Activated CD4-positive, alpha-beta T cell treated with anti-CD3 and anti-CD28 coated beads, Interleukin-2, amount 50 U/mL, for 16 hours (primary cell): ENCODE results near the gene ZEB2.

Experiments used
- DNase-seq: peaks from one replicate; pipeline ENCODE4 v3.0.0-alpha.2; 2020

Gene ZEB2

GRCh38 chr2:144446136-144446535 is 73.8 kb downstream of the ZEB2 start:
- no peak for DNase-seq

GRCh38 chr2:144445196-144445595 is 74.7 kb downstream of the ZEB2 start:
- no peak for DNase-seq

DNA sequence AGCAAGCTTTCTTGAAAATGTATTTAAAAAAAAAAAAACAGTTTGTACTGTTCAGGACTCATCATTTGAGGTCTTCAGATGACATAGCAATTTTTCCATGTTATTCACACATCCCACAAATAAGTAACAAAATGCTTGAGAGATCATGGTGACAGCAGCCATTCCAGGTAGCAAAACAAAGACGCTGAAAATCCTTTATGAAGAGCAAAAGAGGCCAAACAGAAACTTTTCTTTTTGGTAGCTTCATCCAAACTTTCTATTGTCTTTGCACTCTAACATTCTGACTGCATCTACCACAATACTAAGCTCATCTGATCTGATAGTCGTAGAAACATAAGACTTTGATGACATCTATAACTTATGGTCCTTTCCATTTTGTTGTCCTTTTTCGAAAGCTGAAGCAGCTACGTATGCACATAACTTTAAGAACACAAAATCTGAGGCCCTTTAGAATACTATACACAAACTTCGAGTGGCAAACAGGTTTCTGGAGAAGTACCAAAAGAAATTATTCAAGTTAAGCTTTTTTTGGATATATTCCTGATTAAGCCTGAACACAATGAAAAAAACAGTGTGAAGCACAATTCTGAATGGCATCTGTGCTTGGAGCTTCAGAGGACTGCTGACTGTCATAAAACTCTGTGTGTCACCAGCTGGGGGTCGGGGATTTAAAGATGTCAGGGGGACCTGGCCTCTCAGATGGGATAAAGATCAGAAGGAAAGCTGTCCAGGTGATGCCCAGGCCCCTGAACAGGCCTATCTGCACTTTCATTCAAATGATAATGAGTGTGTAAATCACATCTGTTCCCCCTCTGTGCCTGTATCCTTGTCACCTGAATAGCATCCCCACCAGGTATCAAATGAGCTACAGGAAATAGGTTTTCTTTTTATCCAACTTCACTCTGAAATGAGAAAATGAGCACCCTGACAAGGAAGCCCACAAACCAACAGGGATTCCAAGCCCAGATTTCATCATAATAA is 75.8 kb downstream of the ZEB2 start:
- no peak for DNase-seq

DNA sequence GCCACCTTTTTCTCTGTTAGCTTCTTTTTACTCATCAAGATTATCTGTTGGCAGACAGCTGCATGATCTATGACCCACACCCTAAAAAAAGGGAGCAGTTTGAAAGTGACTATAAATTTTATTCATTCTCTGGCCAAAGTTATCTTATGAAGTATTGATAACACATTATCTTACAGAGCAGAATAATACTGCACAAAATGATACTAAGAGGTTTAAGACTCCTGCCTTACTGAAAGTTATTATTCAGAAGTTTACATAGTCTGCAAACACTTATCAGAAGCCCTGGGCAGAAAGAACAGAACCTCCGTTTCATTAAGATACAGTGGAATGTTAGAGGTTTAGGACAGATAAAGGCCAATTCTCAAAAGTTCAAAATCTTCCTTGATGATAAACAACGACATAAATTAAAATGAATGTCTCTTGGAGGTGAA is 78.2 kb downstream of the ZEB2 start:
- no peak for DNase-seq

GRCh38 chr2:144439993-144440392 is 79.9 kb downstream of the ZEB2 start:
- no peak for DNase-seq

DNA sequence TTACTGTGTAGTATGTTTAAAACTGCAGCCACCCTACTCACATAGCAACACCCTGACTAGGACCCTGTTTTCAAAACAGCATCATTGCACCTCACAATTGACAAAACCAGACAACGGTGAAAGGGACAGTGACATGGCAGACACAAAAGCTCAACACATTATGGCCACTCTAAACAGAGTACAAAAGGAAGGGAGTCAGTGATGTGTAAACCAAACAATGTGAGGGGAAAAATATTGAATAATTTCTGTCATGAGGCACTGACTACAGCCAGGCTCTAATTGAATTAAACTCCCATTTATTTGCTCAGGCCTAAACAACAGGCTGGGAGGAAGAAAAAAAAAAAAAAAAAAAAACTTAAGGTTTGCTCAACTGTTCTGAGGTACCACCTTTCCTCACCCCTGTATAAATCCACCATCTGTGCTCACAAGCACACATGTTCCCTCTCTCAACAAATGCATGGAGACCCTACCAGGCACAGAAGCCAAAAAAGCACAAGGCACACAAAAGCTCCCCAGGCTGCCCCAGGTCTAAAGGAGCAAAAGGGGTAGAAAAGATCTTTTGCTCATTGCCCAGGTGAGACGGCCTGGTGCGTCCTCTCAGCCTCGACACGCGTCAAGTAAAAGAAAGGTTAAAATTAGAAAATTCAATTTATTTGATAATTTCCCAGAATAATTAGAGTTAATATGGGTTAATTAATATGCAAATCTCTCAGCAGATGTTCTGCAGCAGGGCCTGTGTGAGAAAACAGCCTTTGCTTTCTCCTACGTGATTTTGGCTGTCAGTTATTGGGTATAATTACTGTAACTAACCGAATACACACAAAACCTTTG is 80.9 kb downstream of the ZEB2 start:
- no peak for DNase-seq

DNA sequence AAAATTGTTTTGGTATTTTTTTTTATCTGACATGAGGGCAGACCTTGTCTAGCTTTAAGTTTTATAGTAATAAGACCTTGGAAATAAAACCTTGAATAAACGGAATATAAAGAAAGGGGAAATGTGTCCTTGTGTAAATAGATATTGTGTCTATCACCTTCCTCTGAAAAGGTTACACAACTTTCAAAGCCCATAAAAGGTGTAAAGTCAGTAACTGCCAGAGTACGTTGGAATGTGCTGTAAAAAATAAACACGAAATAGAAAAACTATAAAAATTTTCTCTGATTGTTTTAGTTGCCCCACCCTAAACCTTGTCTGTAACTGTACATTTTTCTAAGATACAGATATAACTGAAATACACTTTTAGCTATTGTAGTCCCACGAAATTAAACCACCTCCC is 82.3 kb downstream of the ZEB2 start:
- no peak for DNase-seq

DNA sequence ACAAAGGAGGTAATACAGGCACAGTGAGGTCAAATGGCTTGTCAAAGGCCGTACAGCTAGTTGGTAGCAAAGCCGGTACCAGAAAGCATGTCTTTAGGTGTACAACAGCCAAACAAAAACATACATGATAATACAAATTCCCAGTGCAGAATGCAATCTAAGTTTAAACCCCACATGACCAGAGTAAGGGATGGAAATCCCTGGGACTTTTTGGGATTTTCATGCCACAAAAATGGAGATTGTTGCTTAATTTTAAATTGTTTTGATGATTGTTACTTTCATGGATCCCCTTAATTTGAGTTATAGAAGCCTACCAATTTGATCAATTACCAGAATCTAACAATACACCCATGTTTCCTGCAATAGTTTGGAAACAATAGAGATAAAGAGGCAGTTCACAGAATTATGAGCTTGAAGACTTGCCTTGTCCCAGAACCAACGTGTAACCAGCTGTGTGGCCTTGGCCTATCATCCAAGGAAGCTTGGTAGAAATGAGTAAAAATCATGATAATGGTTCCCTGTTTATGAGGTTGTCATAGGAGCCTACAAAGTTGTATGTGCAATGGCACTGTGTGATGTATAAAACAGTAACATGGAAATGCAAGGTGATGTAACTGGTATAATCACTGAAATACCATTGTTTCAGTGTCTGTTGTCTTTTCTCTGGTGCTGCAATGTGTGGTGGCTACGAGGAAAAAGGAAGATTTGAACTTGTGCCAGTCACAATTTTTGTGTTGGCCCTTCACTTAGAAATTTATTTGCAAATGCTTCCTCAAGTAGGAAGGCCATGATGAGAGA is 85.3 kb downstream of the ZEB2 start:
- no peak for DNase-seq

- DNase-seq: no peak
These were observed 87.0 kb downstream of the ZEB2 start for GRCh38 chr2:144432921-144433320.

- no peak for DNase-seq
These were observed 87.9 kb downstream of the ZEB2 start for GRCh38 chr2:144431998-144432397.

- no peak for DNase-seq
These were observed 88.5 kb downstream of the ZEB2 start for GRCh38 chr2:144431392-144431783.

DNA sequence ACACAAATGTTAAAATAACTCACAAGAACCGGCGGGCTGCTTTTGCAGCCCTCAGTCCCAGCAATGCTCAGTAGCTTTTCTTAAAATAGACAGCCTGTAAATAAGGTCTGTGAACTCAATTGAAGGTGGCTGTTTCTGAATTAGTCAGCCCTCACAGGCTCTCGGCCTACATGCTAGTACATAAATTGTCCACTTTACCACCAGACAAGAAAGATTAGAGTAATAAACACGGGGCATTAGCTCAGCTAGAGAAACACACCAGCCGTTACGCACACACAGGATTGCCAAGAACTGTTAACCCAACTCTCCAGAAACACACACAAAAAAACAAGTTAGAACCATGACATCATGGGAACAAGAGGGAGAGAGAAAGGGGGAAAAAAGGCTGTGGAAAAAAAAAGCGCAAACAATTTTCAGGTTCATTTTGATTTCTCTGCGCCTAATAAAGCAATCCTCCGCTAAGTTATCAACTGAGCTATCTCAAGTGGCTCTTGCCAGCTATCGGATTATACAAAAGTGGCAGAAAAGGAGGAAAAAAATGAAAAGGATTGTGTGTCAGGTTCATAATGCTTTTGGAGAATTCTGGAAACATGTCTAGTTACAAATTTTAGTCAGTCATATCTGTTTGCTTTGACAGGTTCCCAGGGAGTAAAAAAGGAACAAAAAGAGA is 89.1 kb downstream of the ZEB2 start:
- peak; percentile 71 for DNase-seq

GRCh38 chr2:144429396-144430112 is 90.4 kb downstream of the ZEB2 start:
- no peak for DNase-seq

DNA sequence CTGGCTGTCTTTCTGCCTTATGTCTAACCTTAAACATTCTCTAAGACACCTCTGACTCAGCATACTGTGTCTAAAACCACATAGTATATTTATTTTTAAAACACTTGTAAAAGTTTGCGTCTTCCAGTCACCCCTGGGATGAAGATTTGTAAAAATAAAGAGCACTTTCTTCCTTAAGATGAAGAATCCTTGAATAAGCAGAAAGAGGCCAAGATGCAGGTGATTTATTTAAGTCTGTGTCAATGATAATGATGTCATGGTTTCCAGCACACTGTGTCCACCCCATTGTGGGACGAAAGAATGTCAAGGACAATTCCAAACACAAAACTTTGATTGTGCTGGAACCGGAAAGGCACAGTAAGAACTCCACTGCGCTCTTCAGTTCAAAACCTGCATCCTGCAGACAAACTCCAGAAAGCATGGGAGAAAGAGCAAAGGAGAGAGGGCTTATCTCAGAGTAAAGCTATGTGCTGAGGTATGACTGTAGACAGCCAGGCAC is 92.9 kb downstream of the ZEB2 start:
- no peak for DNase-seq

DNA sequence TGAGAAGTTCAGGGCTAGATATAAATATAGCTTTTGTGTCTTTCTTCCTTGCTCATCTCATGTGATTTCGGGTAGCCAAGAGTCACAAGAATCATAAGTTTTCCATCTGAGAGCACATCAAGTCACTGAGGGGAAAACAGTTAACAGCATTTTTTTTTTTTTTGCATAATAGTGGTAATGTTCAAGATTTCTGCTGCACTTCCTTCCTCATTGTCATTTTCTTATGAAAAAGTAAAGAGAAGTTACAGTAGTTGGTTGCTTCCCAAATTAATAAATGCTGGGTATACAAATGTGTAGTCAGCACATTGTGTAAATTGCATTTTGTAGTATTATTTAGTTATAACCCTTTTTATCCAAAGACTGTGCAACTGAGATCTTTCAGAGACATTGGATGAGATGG is 93.6 kb downstream of the ZEB2 start:
- DNase-seq: no peak

GRCh38 chr2:144424559-144425240 is 95.2 kb downstream of the ZEB2 start:
- peak; percentile 30 for DNase-seq

DNA sequence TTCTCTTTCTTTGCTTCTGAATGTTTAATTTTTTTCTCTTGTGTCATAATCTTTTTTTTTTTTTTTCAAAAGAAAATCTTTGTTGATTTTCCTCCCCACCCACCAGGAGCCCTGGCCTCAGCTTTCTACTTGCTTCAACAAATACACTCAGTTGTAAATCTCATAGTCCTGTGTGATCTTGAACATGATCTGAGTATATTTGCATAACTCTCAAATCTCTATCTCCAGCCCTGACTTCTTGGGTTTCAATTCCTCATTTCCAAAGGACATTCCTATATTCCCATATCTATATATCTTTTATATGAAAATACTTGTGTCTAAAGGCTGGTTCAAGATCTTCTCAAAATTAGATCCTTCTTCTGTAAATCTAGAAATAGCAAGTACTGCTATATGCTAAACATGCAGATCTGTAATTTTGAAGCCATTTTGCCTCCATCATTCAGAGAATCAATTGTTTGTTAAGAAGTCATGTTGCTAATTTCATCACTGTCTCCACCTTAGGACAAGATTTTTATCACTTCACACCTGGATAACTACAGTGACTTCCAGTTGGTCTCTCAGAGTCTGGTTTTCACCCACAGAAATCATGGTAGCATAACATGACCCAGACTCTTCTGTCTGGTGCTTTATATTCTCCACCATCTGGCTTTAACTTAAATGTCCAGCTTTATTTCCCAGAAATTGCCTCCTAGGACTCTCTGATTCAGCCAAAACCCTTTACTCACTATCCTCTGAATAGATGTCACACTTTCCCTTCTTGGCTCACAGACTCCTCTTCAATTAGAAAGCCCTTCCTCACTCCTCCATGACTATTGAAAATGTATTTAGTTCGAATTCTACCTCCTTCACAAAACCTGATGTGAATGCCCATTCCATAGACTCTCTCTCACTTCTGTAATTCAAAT is 98.1 kb downstream of the ZEB2 start:
- DNase-seq: no peak

- DNase-seq: no peak
These were observed 100.7 kb downstream of the ZEB2 start for GRCh38 chr2:144419218-144419617.

GRCh38 chr2:144415386-144415785 is 104.5 kb downstream of the ZEB2 start:
- no peak for DNase-seq
